H1 (cell line): ENCODE data around the gene HBM. TPM values are rescaled to one million over a fixed set of nuclear protein-coding genes. Genes with fewer than 3 reads are reported as not detected.

ENCODE experiments used
- CTCF ChIA-PET: fragments of 300-600 bp; sonication (Branson Sonifier 250); formaldehyde crosslinking; loops from one replicate; lab custom pipeline; 2021; ENCODE audit not compliant: partially characterized antibody; lab: Charles Lee
- POLR2A ChIA-PET: fragments of 300-600 bp; sonication (Branson Sonifier 250); formaldehyde crosslinking; loops from one replicate; lab custom pipeline; 2021; ENCODE audit warnings: inconsistent platforms; ENCODE audit not compliant: partially characterized antibody; lab: Charles Lee
- DNase-seq, 2 experiments: peaks; one replicate each; pipeline versions ENCODE4 v3.0.0 to v3.0.0-alpha.2; 2010 to 2022; ENCODE audit warnings: low spot score in 2 of 2, low read depth in 1 of 2, mixed read lengths in 1 of 2
- FAIRE-seq: peaks from 2 replicates; lab custom pipeline; 2011; peaks lifted over from hg19 to GRCh38; lab: Jason Lieb, UNC
- H2AFZ ChIP-seq: 2 replicates; pipeline ENCODE4 v1.8.1; 2012; ENCODE audit warnings: low read length, inconsistent platforms
- H2AK5ac ChIP-seq: 2 replicates; pipeline ENCODE4 v1.6.1; 2013; ENCODE audit warnings: low read depth, low read length
- H2BK120ac ChIP-seq: replicated peaks from 2 replicates; pipeline ENCODE3; 2013; ENCODE audit warnings: low read depth, low read length, inconsistent platforms
- H2BK12ac ChIP-seq: 2 replicates; pipeline ENCODE4 v1.6.1; 2013; ENCODE audit warnings: low read depth, low read length
- H2BK15ac ChIP-seq: 2 replicates; pipeline ENCODE4 v1.6.1; 2013; ENCODE audit warnings: low read length
- H2BK20ac ChIP-seq: 2 replicates; pipeline ENCODE4 v1.6.1; 2013; ENCODE audit warnings: low read length
- H2BK5ac ChIP-seq: 2 replicates; pipeline ENCODE4 v1.6.1; 2013; ENCODE audit warnings: low read depth, low read length
- H3K14ac ChIP-seq: 2 replicates; pipeline ENCODE4 v1.6.1; 2013; ENCODE audit warnings: inconsistent platforms; ENCODE audit not compliant: insufficient read length
- H3K18ac ChIP-seq: 2 replicates; pipeline ENCODE4 v1.6.1; 2013; ENCODE audit warnings: low read length; ENCODE audit errors: extremely low read depth
- H3K23ac ChIP-seq: 2 replicates; pipeline ENCODE4 v1.6.1; 2013; ENCODE audit warnings: inconsistent platforms; ENCODE audit not compliant: insufficient read length
- H3K23me2 ChIP-seq: 2 replicates; pipeline ENCODE4 v1.6.1; 2013; ENCODE audit warnings: low read depth, low read length
- H3K27ac ChIP-seq: 2 replicates; pipeline ENCODE4 v1.6.1; 2011; ENCODE audit warnings: low read depth, low read length, inconsistent platforms
- H3K27me3 ChIP-seq, 4 experiments: replicated peaks in 1 of 4; 1 replicate in 1 of 4; 2 replicates in 3 of 4; pipeline versions ENCODE4 v1.6.1 to v1.8.1; 2011 to 2013; ENCODE audit warnings: low read length in 3 of 4, mild to moderate bottlenecking in 3 of 4, inconsistent platforms in 2 of 4, mixed read lengths in 2 of 4, moderate library complexity in 1 of 4; ENCODE audit not compliant: control insufficient read depth in 3 of 4, insufficient read depth in 3 of 4; ENCODE audit errors: extremely low read depth in 1 of 4
- H3K36me3 ChIP-seq, 4 experiments: 2 replicates each; pipeline versions ENCODE4 v1.6.1 to v1.8.1; 2011 to 2013; ENCODE audit warnings: mild to moderate bottlenecking in 4 of 4, low read length in 3 of 4, moderate library complexity in 2 of 4, control low read depth in 1 of 4, inconsistent platforms in 1 of 4; ENCODE audit not compliant: insufficient read depth in 4 of 4, control insufficient read depth in 2 of 4
- H3K4ac ChIP-seq: replicated peaks from 2 replicates; pipeline ENCODE3; 2013; ENCODE audit warnings: low read length, low read depth, mixed read lengths, inconsistent platforms; ENCODE audit not compliant: insufficient read length
- H3K4me1 ChIP-seq, 4 experiments: replicated peaks in 1 of 4; 1 replicate in 1 of 4; 2 replicates in 3 of 4; pipeline versions ENCODE4 v1.6.1 to v1.8.1; 2011 to 2013; ENCODE audit warnings: low read length in 3 of 4, inconsistent platforms in 2 of 4, mixed read lengths in 1 of 4; ENCODE audit not compliant: insufficient read depth in 4 of 4, control insufficient read depth in 3 of 4
- H3K4me2 ChIP-seq, 2 experiments: 2 replicates each; pipeline versions ENCODE4 v1.6.1 to v1.8.1; 2011 to 2013; ENCODE audit warnings: low read depth in 2 of 2, low read length in 2 of 2, control low read depth in 1 of 2, inconsistent platforms in 1 of 2, mild to moderate bottlenecking in 1 of 2; ENCODE audit not compliant: insufficient read depth in 1 of 2
- H3K4me3 ChIP-seq, 4 experiments: fragments of 200-600, 300-600 bp in 1 of 4; sonication (generic), shearing (Covaris generic), sonication (Bioruptor Twin) in 1 of 4; 2 replicates each; pipeline versions ENCODE4 v1.5.1 to v1.8.1; 2011 to 2016; ENCODE audit warnings: low read length in 4 of 4, low read depth in 3 of 4, control low read depth in 2 of 4, inconsistent platforms in 2 of 4, mild to moderate bottlenecking in 2 of 4, mixed read lengths in 1 of 4, moderate library complexity in 1 of 4; ENCODE audit not compliant: insufficient read depth in 2 of 4; ENCODE audit errors: extremely low read depth in 1 of 4
- H3K56ac ChIP-seq: replicated peaks from 2 replicates; pipeline ENCODE3; 2013; ENCODE audit warnings: low read depth, mild to moderate bottlenecking, mixed read lengths, low read length, inconsistent platforms; ENCODE audit not compliant: insufficient read length
- H3K79me1 ChIP-seq: 2 replicates; pipeline ENCODE4 v1.6.1; 2013; ENCODE audit warnings: low read depth, low read length, control low read depth
- H3K79me2 ChIP-seq, 2 experiments: 2 replicates each; pipeline versions ENCODE4 v1.6.1 to v1.8.1; 2012 to 2013; ENCODE audit warnings: low read length in 2 of 2, mild to moderate bottlenecking in 2 of 2, inconsistent platforms in 1 of 2; ENCODE audit not compliant: insufficient read depth in 2 of 2, control insufficient read depth in 1 of 2
- H3K9ac ChIP-seq, 4 experiments: replicated peaks in 1 of 4; 1 replicate in 1 of 4; 2 replicates in 3 of 4; pipeline versions ENCODE4 v1.6.1 to v1.8.1; 2011 to 2013; ENCODE audit warnings: low read depth in 3 of 4, low read length in 3 of 4, control low read depth in 2 of 4, mild to moderate bottlenecking in 2 of 4, moderate library complexity in 2 of 4, inconsistent platforms in 1 of 4; ENCODE audit errors: extremely low read depth in 1 of 4
- H3K9me3 ChIP-seq, 2 experiments: 2 replicates each; pipeline versions ENCODE4 v1.6.1 to v1.8.1; 2012 to 2013; ENCODE audit warnings: mild to moderate bottlenecking in 2 of 2, moderate library complexity in 2 of 2, control low read depth in 1 of 2, inconsistent platforms in 1 of 2, low read depth in 1 of 2, low read length in 1 of 2, mixed read lengths in 1 of 2; ENCODE audit not compliant: insufficient read depth in 2 of 2
- H4K20me1 ChIP-seq, 2 experiments: replicated peaks in 1 of 2; 2 replicates each; pipeline versions ENCODE3 to v1.8.1; 2011 to 2013; ENCODE audit warnings: inconsistent platforms in 2 of 2, low read length in 2 of 2, mild to moderate bottlenecking in 1 of 2; ENCODE audit not compliant: insufficient read depth in 2 of 2, control insufficient read depth in 1 of 2
- H4K5ac ChIP-seq: 2 replicates; pipeline ENCODE4 v1.6.1; 2013; ENCODE audit warnings: low read length, low read depth, mixed read lengths, inconsistent platforms; ENCODE audit not compliant: insufficient read length
- H4K8ac ChIP-seq: 2 replicates; pipeline ENCODE4 v1.8.0; 2013; ENCODE audit warnings: mild to moderate bottlenecking, moderate library complexity, low read length, inconsistent platforms; ENCODE audit not compliant: insufficient read depth; ENCODE audit errors: extremely low read depth
- H4K91ac ChIP-seq: replicated peaks from 2 replicates; pipeline ENCODE3; 2013; ENCODE audit warnings: low read length, mixed read lengths, inconsistent platforms; ENCODE audit not compliant: insufficient read length
- BCL11A ChIP-seq, 2 experiments: IDR thresholded peaks; one replicate each; pipeline ENCODE4 v1.6.1; 2011; ENCODE audit warnings: low read depth in 2 of 2, low read length in 2 of 2, mild to moderate bottlenecking in 2 of 2
- CREB1 ChIP-seq: IDR thresholded peaks from 2 replicates; pipeline ENCODE4 v1.6.1; 2012; ENCODE audit warnings: inconsistent platforms
- EZH2 ChIP-seq: fragments of 200-600 bp; sonication (generic); IDR thresholded peaks from 2 replicates; pipeline ENCODE4 v1.7.1; 2012; ENCODE audit warnings: low read depth, mild to moderate bottlenecking, moderate library complexity, low read length, inconsistent platforms; ENCODE audit not compliant: severe bottlenecking
- HDAC2 ChIP-seq, 2 experiments: fragments of 300-600 bp in 1 of 2; sonication (generic) in 1 of 2; IDR thresholded peaks; 2 replicates each; pipeline ENCODE4 v1.6.1; 2011 to 2012; ENCODE audit warnings: low read depth in 2 of 2, low read length in 2 of 2, mild to moderate bottlenecking in 2 of 2, moderate library complexity in 2 of 2, borderline replicate concordance in 1 of 2, inconsistent platforms in 1 of 2
- JUN ChIP-seq: IDR thresholded peaks from 2 replicates; pipeline ENCODE4 v1.6.1; 2011; ENCODE audit warnings: low read depth, mild to moderate bottlenecking, improper control_type of control experiment, low read length
- JUND ChIP-seq: IDR thresholded peaks from 2 replicates; pipeline ENCODE4 v1.6.1; 2011; ENCODE audit warnings: mild to moderate bottlenecking, improper control_type of control experiment, low read length
- KDM1A ChIP-seq: fragments of 200-600, 300-600 bp; sonication (generic); IDR thresholded peaks from 2 replicates; pipeline ENCODE4 v1.7.1; 2016; ENCODE audit warnings: mild to moderate bottlenecking, low read length, borderline replicate concordance
- RFX5 ChIP-seq: IDR thresholded peaks from 2 replicates; pipeline ENCODE4 v1.6.1; 2011; ENCODE audit warnings: low read depth, low read length, improper control_type of control experiment, borderline replicate concordance
- TAF7 ChIP-seq: optimal IDR thresholded peaks from 2 replicates; pipeline ENCODE3; 2011; ENCODE audit warnings: low read depth, mild to moderate bottlenecking, inconsistent platforms, low read length, moderate library complexity, borderline replicate concordance
- TEAD4 ChIP-seq: IDR thresholded peaks from 2 replicates; pipeline ENCODE4 v1.6.1; 2012; ENCODE audit warnings: low read depth, low read length, inconsistent platforms, mixed read lengths
- YY1 ChIP-seq: IDR thresholded peaks from 2 replicates; pipeline ENCODE4 v1.6.1; 2011; ENCODE audit warnings: low read depth, mild to moderate bottlenecking, low read length
- WGBS, 2 experiments: shearing (Covaris generic) in 1 of 2; methylation state at CpG; one replicate each; pipeline versions ENCODE4 v1.1.6 to v1.1.7; 2013 to 2015; ENCODE audit warnings: low lambda C conversion rate in 2 of 2, mixed read lengths in 2 of 2, inconsistent platforms in 1 of 2, low coverage in 1 of 2, missing lambda C conversion rate in 1 of 2; ENCODE audit not compliant: insufficient replicate concordance in 2 of 2, insufficient coverage in 1 of 2, insufficient read length in 1 of 2; ENCODE audit errors: extremely low coverage in 1 of 2, missing lambda C conversion rate in 1 of 2; 5-methylcytosine and 5-hydroxymethylcytosine counted together
- polyA plus RNA-seq, 7 experiments: library from polyadenylated mRNA; depleted of rRNA in 3 of 7; stranded (reverse) in 5 of 7; unstranded in 2 of 7; fragments of >200 nt in 5 of 7; fragments of 200-250 nt in 2 of 7; gene quantifications; 1 replicate in 5 of 7; 2 replicates in 1 of 7; 4 replicates in 1 of 7; pipeline versions ENCODE4 v1.2.1 to v1.2.3, GENCODE V29; 2011 to 2013; ENCODE audit warnings: missing spikeins in 2 of 7, mixed read lengths in 2 of 7
- total RNA-seq: library from RNA; stranded (reverse); fragmentation: NEBNext Ultra II Directional; extraction: Animal tissue kit (Norgen Biotek cat#: 25700); gene quantifications from 2 replicates; pipeline ENCODE4 v1.2.1, GENCODE V29; 2021

The HBM gene
- total and polyA plus RNA-seq, 2 of the 8 experiments (the other 6 are each of a cell fraction or from before 2014, with no cell fraction given) = 0.88 TPM; not detected in 1

DNA sequence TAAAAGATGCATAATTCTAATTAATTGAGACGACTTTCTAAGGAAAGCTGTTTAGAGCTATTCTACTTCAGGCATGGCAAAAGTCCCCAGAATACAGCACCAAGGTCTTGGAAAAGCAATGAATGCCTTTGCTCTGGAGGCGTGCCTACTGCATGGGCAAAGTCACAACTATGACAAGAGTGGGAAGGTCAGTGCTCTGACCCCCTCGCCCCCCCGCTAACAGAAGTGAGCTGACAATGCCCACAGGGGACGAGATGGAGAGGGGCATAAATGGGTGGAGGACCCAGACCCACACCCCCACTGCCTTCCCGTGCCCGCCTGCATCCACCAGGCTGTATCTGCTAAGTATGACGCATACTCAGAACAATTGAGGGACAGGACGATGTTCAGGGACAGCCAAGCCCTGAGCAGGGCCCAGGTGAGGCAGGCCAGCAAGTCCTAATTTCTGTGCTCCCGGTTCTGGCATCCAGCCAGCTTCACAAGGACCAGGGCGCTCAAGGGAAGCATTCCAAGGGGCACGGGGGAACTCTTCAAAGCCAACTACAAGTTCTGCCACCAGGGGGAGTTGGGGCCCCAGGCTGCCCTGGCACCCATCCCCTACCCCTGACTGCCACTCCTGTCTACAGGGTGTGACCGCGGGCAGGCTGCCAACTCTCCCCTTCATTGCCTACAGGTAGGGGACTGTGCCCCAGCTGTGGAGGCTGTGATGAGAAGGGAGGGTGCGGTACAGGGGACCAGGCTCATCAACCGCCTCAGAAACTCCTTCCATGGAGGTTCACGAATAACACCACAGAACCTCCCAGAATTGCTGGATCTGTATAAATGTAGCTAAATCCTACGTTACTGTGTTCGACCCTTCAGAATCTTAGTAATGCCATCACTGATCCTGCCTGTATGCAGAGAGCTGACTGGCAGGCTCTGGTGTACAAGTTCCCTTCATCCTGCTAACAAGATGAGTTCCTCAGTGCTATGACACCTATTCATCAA is 48.1 kb upstream of the HBM start:
- DNase-seq = peak; percentile 58 to 94
- Histone ChIP-seq H4K20me1 (peaks cover 0 to 13% of the 10 kb centered on the region in 2 experiments), H2BK20ac (no peak overlapping the region), H3K18ac (no peak overlapping the region), H3K23me2 (no peaks in the 10 kb centered on the region), H3K4me1 (peaks cover 0 to 4% (median 1%) of the 10 kb centered on the region in 4 experiments; a peak in 4 of 7 replicates), H3K9me3 (no peaks in the 10 kb centered on the region), H2BK5ac (no peak overlapping the region), H2BK120ac (no peak overlapping the region), H4K91ac (no peak overlapping the region), H2BK15ac (no peak overlapping the region), H3K27ac (no peak overlapping the region), H3K4me3 (no peak overlapping the region), H3K27me3 (no peaks in the 10 kb centered on the region), H3K4me2 (no peak overlapping the region), H3K79me1 (no peaks in the 10 kb centered on the region), H2BK12ac (0 out of 2 replicates have a peak overlapping the region, but pooled peaks have one; percentile 13), H3K36me3 (no peaks in the 10 kb centered on the region), H3K79me2 (no peaks in the 10 kb centered on the region), H3K4ac (no peak overlapping the region), H3K23ac (no peak overlapping the region), H2AK5ac (no peak overlapping the region), H4K8ac (no peak overlapping the region), H3K9ac (no peak overlapping the region), H3K14ac (no peak overlapping the region), H2AFZ (no peak overlapping the region), H4K5ac (no peak overlapping the region), H3K56ac (no peak overlapping the region)
- WGBS, 2 experiments = 74% methylated on average over 19 of the region's 19 CpGs; no CpG with 5 or more reads in 1 of the 2 experiments
- no peak for FAIRE-seq
- CTCF ChIA-PET = interaction anchor here (0.7 to 5.8 kb wide), 39 partner anchors 10 to 667 kb away, joined by 3 to 43 read pairs (median 5); partner anchors contain the start of genes HBM and HBQ1
- POLR2A ChIA-PET = interaction anchor here (1.0 to 2.0 kb wide), 5 partner anchors 14 to 118 kb away, joined by 3 to 6 read pairs (median 4); partner anchors contain the start of gene HBQ1
- TF ChIP-seq CREB1 (no peak), RFX5 (no peak), BCL11A (IDR thresholded peaks at IDR 0.05; ENCODE audit: low read depth in 2 of 2, low read length in 2 of 2) (no peak), EZH2 (no peak), TAF7 (no peak), YY1 (peak; percentile 73; the same call in 1 of the 2 replicates), JUND (no peak), JUN (no peak), HDAC2 (IDR thresholded peaks at IDR 0.05; ENCODE audit: borderline replicate concordance in 1 of 2, low read depth in 2 of 2, low read length in 2 of 2) (no peak), KDM1A (no peak), TEAD4 (peak; percentile 75)
